ENCODE measurements around the gene ITPKB.
A peak's percentile ranks its signal among the peaks of the same experiment; 100 is the strongest.
"Not testable (repeated sequence)": the region's sequence is repeated elsewhere in the genome, so short reads cannot be mapped to it uniquely, and the experiment has no call there.

ITPKB gene

GRCh38 chr1:226772446-226773139 lies 33.5 kb upstream of the ITPKB start:
- DNase-seq (ENCODE audit: low spot score): peak; percentile 43
- in situ Hi-C loops (cut with MboI; ENCODE audit: low sequenced_read_pairs, unreplicated experiment): no loop called here
- TF ChIP-seq, protein P1, sequence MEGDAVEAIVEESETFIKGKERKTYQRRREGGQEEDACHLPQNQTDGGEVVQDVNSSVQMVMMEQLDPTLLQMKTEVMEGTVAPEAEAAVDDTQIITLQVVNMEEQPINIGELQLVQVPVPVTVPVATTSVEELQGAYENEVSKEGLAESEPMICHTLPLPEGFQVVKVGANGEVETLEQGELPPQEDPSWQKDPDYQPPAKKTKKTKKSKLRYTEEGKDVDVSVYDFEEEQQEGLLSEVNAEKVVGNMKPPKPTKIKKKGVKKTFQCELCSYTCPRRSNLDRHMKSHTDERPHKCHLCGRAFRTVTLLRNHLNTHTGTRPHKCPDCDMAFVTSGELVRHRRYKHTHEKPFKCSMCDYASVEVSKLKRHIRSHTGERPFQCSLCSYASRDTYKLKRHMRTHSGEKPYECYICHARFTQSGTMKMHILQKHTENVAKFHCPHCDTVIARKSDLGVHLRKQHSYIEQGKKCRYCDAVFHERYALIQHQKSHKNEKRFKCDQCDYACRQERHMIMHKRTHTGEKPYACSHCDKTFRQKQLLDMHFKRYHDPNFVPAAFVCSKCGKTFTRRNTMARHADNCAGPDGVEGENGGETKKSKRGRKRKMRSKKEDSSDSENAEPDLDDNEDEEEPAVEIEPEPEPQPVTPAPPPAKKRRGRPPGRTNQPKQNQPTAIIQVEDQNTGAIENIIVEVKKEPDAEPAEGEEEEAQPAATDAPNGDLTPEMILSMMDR (IDR thresholded peaks at IDR 0.05; ENCODE audit: borderline replicate concordance, control extremely low read depth, extremely low read depth, insufficient read depth, missing control alignments): no peak

DNA sequence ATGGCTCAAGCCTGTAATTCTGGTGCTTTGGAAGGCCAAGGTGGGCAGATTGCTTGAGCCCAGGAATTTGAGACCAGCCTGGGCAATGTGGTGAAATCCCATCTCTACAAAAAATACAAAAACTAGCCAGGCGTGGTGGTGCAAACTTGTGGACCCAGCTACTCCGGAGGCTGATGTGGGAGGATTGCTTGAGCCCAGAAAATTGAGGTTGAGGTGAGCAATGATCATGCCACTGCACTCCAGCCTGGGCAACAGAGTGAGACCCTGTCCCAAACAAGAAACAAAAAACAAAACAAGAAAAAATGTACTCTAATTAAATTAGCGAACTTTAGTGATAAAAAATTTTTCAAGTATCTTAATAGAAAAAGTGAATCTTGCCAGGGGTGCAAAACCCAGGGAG lies 28.1 kb upstream of the ITPKB start:
- in situ Hi-C loops (cut with MboI; ENCODE audit: low sequenced_read_pairs, unreplicated experiment); DNase-seq (ENCODE audit: low spot score): not testable (repeated sequence)

GRCh38 chr1:226766565-226766964 lies 27.5 kb upstream of the ITPKB start:
- in situ Hi-C loops (cut with MboI; ENCODE audit: low sequenced_read_pairs, unreplicated experiment): no loop called here
- TF ChIP-seq, protein P1 (IDR thresholded peaks at IDR 0.05; ENCODE audit: borderline replicate concordance, control extremely low read depth, extremely low read depth, insufficient read depth, missing control alignments): no peak
- no peak for DNase-seq (ENCODE audit: low spot score)

DNA sequence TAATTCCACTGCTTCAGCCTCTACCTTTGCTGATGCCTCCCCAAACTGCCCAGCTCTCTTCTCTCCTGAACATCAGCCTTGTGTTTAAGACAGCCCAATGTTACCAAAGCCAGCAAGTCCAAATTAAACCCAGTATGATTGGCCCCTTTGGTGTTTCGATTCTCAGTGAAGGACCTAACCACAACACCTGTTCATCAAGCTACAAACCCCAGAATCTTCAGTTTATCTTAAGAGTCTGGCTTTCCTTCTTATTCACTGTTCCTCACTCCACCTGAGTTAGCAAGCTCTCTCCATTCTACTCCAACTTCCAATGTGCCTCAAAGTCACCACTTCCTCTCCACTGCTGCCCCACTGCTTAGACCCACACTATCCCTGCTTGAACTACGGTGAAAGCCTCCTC lies 25.5 kb upstream of the ITPKB start:
- TF ChIP-seq, protein P1 (IDR thresholded peaks at IDR 0.05; ENCODE audit: borderline replicate concordance, control extremely low read depth, extremely low read depth, insufficient read depth, missing control alignments): no peak
- in situ Hi-C loops (cut with MboI; ENCODE audit: low sequenced_read_pairs, unreplicated experiment): no loop called here
- DNase-seq (ENCODE audit: low spot score): peak; percentile 42

DNA sequence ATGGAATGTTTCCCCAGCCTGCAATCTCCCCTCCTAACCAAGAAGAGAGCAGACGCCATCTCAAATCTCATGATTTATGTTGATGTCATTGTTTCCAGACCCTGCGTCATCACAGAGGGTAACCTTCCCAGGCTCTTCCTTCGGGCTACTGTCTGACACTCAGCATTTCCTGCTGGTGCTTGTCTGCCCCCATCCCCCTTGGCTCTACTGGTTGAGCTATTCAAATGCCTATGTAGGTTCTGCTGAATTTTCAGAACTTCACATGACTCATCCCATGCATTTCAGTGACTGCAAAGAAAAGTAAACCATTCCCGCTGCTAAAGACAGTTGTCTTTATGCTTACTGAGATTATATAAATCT lies 24.8 kb upstream of the ITPKB start:
- TF ChIP-seq, protein P1 (IDR thresholded peaks at IDR 0.05; ENCODE audit: borderline replicate concordance, control extremely low read depth, extremely low read depth, insufficient read depth, missing control alignments): no peak
- no peak for DNase-seq (ENCODE audit: low spot score)
- in situ Hi-C loops (cut with MboI; ENCODE audit: low sequenced_read_pairs, unreplicated experiment): no loop called here

DNA sequence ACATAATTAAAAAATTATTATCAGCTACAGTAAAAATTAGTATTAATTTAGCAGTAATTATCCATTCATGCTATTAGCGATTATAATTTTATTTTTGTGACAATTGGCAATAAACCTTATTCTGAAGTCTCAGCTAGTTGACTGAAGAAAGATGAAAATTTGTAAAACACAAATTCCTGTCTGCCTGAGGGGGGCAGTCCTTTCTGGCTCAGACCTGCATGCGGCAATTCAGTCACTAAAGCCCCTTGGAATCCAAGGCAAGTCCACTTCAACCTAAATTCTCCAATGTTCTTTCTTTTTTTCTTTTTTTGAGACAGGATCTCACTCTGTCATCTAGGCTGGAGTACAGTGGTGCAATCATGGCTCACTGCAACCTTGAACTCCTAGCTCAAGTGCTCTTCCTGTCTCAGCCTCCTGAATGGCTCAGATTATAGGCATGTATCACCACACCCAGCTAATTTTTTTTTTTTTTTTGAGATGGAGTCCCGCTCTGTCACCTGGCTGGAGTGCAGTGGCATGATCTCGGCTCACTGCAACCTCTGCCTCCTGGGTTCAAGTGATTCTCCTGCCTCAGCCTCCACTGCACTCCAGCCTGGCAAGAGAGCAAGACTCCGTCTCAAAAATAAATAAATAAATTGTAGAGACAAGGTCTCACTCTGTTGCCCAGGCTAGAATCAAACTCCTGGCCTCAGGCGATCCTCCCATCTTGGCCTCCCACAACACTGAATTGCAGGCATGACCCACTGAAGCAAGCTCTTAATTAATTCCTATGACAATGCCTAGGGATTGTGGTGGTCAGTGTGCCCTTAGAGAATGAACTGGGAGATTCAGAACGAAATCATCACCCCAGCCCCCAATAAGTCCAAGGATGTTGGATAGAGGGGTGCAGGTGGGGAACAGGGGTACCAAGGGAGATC lies 24.2 kb upstream of the ITPKB start:
- in situ Hi-C loops (cut with MboI; ENCODE audit: low sequenced_read_pairs, unreplicated experiment): no loop called here
- TF ChIP-seq, protein P1 (IDR thresholded peaks at IDR 0.05; ENCODE audit: borderline replicate concordance, control extremely low read depth, extremely low read depth, insufficient read depth, missing control alignments): no peak

DNA sequence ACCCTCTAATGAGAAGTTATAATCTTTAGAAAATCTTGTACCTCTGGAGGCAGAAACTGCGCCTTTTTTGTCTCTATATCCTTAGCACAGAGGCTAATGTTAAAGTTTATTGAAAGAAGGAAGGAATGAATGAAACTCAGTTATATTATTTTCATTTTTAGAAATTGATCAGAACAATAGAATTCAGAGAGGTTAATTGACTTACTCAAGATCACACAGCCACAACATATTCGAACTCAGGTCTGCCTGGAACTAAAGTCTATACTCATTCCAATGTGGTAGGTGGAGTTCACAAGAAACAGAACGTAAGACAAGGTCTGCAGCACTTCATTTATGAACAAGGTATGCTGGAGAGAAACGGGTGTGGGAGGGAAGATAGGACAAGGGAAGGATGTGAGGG lies 23.0 kb upstream of the ITPKB start:
- no peak for DNase-seq (ENCODE audit: low spot score)
- in situ Hi-C loops (cut with MboI; ENCODE audit: low sequenced_read_pairs, unreplicated experiment): no loop called here
- TF ChIP-seq, protein P1 (IDR thresholded peaks at IDR 0.05; ENCODE audit: borderline replicate concordance, control extremely low read depth, extremely low read depth, insufficient read depth, missing control alignments): no peak

More for the DNA sequence above, 24.2 kb upstream of the ITPKB start:
- DNase-seq (ENCODE audit: low spot score): no peak
